HG03378 (cell line): ENCODE measurements around the gene C1orf105.

Source experiments
- ATAC-seq: cut with Tn5 transposase; IDR thresholded peaks from one replicate; pipeline ENCODE4 v1.9.1; 2021; ENCODE audit warnings: mild to moderate bottlenecking, moderate library complexity; ENCODE audit not compliant: unreplicated experiment

The C1orf105 gene

GRCh38 chr1:172453607-172454006 is 33.1 kb downstream of the C1orf105 start:
- ATAC-seq: no peak

GRCh38 chr1:172455451-172455850 is 35.0 kb downstream of the C1orf105 start:
- ATAC-seq: no peak

- ATAC-seq: no peak
Observed at GRCh38 chr1:172456344-172456769, 35.9 kb downstream of the C1orf105 start.

- ATAC-seq: no peak
Observed at GRCh38 chr1:172457479-172458130, 37.1 kb downstream of the C1orf105 start.

GRCh38 chr1:172460177-172460576 is 39.7 kb downstream of the C1orf105 start:
- ATAC-seq: no peak

- no peak for ATAC-seq
Observed at GRCh38 chr1:172460887-172461315, 40.4 kb downstream of the C1orf105 start.

GRCh38 chr1:172465617-172466016 is 45.1 kb downstream of the C1orf105 start:
- ATAC-seq: no peak

GRCh38 chr1:172466795-172467407 is 46.4 kb downstream of the C1orf105 start:
- no peak for ATAC-seq

GRCh38 chr1:172467446-172467845 is 47.0 kb downstream of the C1orf105 start:
- ATAC-seq: no peak

- ATAC-seq: no peak
Observed at GRCh38 chr1:172468296-172468695, 47.8 kb downstream of the C1orf105 start.

GRCh38 chr1:172469717-172470116 is 49.2 kb downstream of the C1orf105 start:
- no peak for ATAC-seq

GRCh38 chr1:172470149-172470548 is 49.7 kb downstream of the C1orf105 start:
- no peak for ATAC-seq

- no peak for ATAC-seq
Observed at GRCh38 chr1:172471666-172472065, 51.2 kb downstream of the C1orf105 start.

GRCh38 chr1:172472495-172472894 is 52.0 kb downstream of the C1orf105 start:
- ATAC-seq: no peak

- ATAC-seq: no peak
Observed at GRCh38 chr1:172473302-172473701, 52.8 kb downstream of the C1orf105 start.

- no peak for ATAC-seq
Observed at GRCh38 chr1:172473842-172474241, 53.4 kb downstream of the C1orf105 start.

GRCh38 chr1:172476218-172476811 is 55.8 kb downstream of the C1orf105 start:
- no peak for ATAC-seq

GRCh38 chr1:172477216-172477615 is 56.7 kb downstream of the C1orf105 start:
- ATAC-seq: no peak

- ATAC-seq: no peak
Observed at GRCh38 chr1:172477741-172478140, 57.3 kb downstream of the C1orf105 start.

- no peak for ATAC-seq
Observed at GRCh38 chr1:172478485-172478884, 58.0 kb downstream of the C1orf105 start.

GRCh38 chr1:172480431-172480830 is 59.9 kb downstream of the C1orf105 start:
- no peak for ATAC-seq

- ATAC-seq: no peak
Observed at GRCh38 chr1:172482044-172482443, 61.6 kb downstream of the C1orf105 start.
